HEK293 (cell line): Measurements from ENCODE around the gene POU4F1.

ENCODE experiments used
- CTCF ChIA-PET: fragments of 350-600 bp; formaldehyde crosslinking; extraction: SDS; loops from one replicate; lab custom pipeline; 2021; ENCODE audit warnings: antibody characterized with exemption; lab: Yijun Ruan, JAX
- POLR2A ChIA-PET: fragments of 300-600 bp; formaldehyde crosslinking; extraction: SDS; loops from one replicate; lab custom pipeline; 2020; ENCODE audit warnings: antibody characterized with exemption, inconsistent platforms; lab: Yijun Ruan, JAX
- H3K27ac ChIP-seq: fragments of 200-500 bp; sonication (Bioruptor generic); 2 replicates; pipeline ENCODE4 v1.5.1; 2014; ENCODE audit warnings: low read depth, low read length, control low read depth, inconsistent platforms; ENCODE audit errors: extremely low read depth
- H3K36me3 ChIP-seq, 2 experiments: fragments of 200-500 bp in 1 of 2; sonication (Bioruptor generic) in 1 of 2; 1 replicate in 1 of 2; 2 replicates in 1 of 2; pipeline ENCODE4 v1.5.1; 2014 to 2017; ENCODE audit warnings: inconsistent platforms in 2 of 2, low read length in 2 of 2; ENCODE audit not compliant: control insufficient read depth in 2 of 2, insufficient read depth in 1 of 2
- H3K4me1 ChIP-seq: fragments of 200-500 bp; sonication (Bioruptor generic); 2 replicates; pipeline ENCODE4 v1.5.1; 2014; ENCODE audit warnings: mild to moderate bottlenecking, low read length, inconsistent platforms; ENCODE audit not compliant: control insufficient read depth, insufficient read depth
- H3K4me3 ChIP-seq: 2 replicates; pipeline ENCODE4 v1.5.1; 2011; ENCODE audit warnings: low read depth, mild to moderate bottlenecking, control low read depth, low read length, moderate library complexity
- H3K9me3 ChIP-seq: fragments of 200-500 bp; sonication (Bioruptor generic); 2 replicates; pipeline ENCODE4 v1.5.1; 2014; ENCODE audit warnings: low read depth, low read length, inconsistent platforms; ENCODE audit not compliant: control insufficient read depth, insufficient read depth
- BCL11B ChIP-seq: fragments of 450-650 bp; formaldehyde crosslinking; IDR thresholded peaks from 2 replicates; pipeline ENCODE4 v1.5.1; 2016; ENCODE audit warnings: low read depth, missing biosample characterization, missing genetic modification characterization
- FEZF1 ChIP-seq: fragments of 450-650 bp; formaldehyde crosslinking; IDR thresholded peaks from 2 replicates; pipeline ENCODE4 v1.5.1; 2016; ENCODE audit warnings: missing biosample characterization, missing genetic modification characterization
- GLI2 ChIP-seq: fragments of 450-650 bp; formaldehyde crosslinking; IDR thresholded peaks from 2 replicates; pipeline ENCODE4; 2017; ENCODE audit warnings: missing biosample characterization, missing genetic modification characterization, low read depth, borderline replicate concordance
- GLIS1 ChIP-seq: fragments of 450-650 bp; formaldehyde crosslinking; IDR thresholded peaks from 2 replicates; pipeline ENCODE4 v1.5.1; 2016; ENCODE audit warnings: missing biosample characterization, missing genetic modification characterization
- HIC1 ChIP-seq: fragments of 450-650 bp; formaldehyde crosslinking; IDR thresholded peaks from 2 replicates; pipeline ENCODE4 v1.5.1; 2016; ENCODE audit warnings: missing biosample characterization, missing genetic modification characterization
- OSR2 ChIP-seq: fragments of 450-650 bp; formaldehyde crosslinking; IDR thresholded peaks from 2 replicates; pipeline ENCODE4 v1.5.1; 2016; ENCODE audit warnings: missing biosample characterization, missing genetic modification characterization
- PRDM10 ChIP-seq: fragments of 450-650 bp; formaldehyde crosslinking; IDR thresholded peaks from 2 replicates; pipeline ENCODE4 v1.5.1; 2016; ENCODE audit warnings: missing biosample characterization, missing genetic modification characterization
- PRDM6 ChIP-seq: fragments of 450-650 bp; formaldehyde crosslinking; IDR thresholded peaks from 2 replicates; pipeline ENCODE4 v1.5.1; 2017; ENCODE audit warnings: missing biosample characterization, missing genetic modification characterization
- TRIM28 ChIP-seq: IDR thresholded peaks from 2 replicates; pipeline ENCODE4 v1.6.1; 2011; ENCODE audit warnings: low read length, control low read depth, borderline replicate concordance
- ZBTB17 ChIP-seq: fragments of 450-650 bp; formaldehyde crosslinking; IDR thresholded peaks from 2 replicates; pipeline ENCODE4 v1.5.1; 2016; ENCODE audit warnings: missing biosample characterization, missing genetic modification characterization
- ZBTB44 ChIP-seq: fragments of 450-650 bp; IDR thresholded peaks from 2 replicates; pipeline ENCODE4 v1.5.1; 2018; ENCODE audit warnings: missing biosample characterization, mild to moderate bottlenecking, missing genetic modification characterization
- ZNF398 ChIP-seq: fragments of 450-650 bp; formaldehyde crosslinking; IDR thresholded peaks from 2 replicates; pipeline ENCODE4 v1.5.1; 2017; ENCODE audit warnings: missing biosample characterization, missing genetic modification characterization
- ZNF621 ChIP-seq: fragments of 450-650 bp; formaldehyde crosslinking; IDR thresholded peaks from 2 replicates; pipeline ENCODE4 v1.5.1; 2017; ENCODE audit warnings: missing biosample characterization, missing genetic modification characterization
- ZSCAN18 ChIP-seq: fragments of 450-650 bp; formaldehyde crosslinking; IDR thresholded peaks from 2 replicates; pipeline ENCODE4 v1.5.1; 2016; ENCODE audit warnings: missing biosample characterization, missing genetic modification characterization
- ZSCAN30 ChIP-seq: fragments of 450-650 bp; IDR thresholded peaks from 2 replicates; pipeline ENCODE4 v1.5.1; 2018; ENCODE audit warnings: missing biosample characterization, mild to moderate bottlenecking, missing genetic modification characterization, moderate library complexity
- ZXDB ChIP-seq: fragments of 450-650 bp; formaldehyde crosslinking; IDR thresholded peaks from 2 replicates; pipeline ENCODE4 v1.5.1; 2016; ENCODE audit warnings: missing biosample characterization, missing genetic modification characterization

Gene POU4F1

GRCh38 chr13:78610381-78610883 lies 7.1 kb upstream of the POU4F1 start:
- Histone ChIP-seq H3K4me1 (no peaks in the 10 kb centered on the region), H3K36me3 (peaks cover 0 to 18% of the 10 kb centered on the region in 2 experiments; a peak in 1 of 3 replicates), H3K9me3 (no peaks in the 10 kb centered on the region), H3K4me3 (no peak overlapping the region), H3K27ac (no peak overlapping the region)
- ChIA-PET POLR2A (no interaction called here), CTCF (interaction anchor here (0.7 kb wide), 1 partner anchor 37 kb away, joined by 3 read pairs; no protein-coding TSS in a partner anchor)
- TF ChIP-seq TRIM28 (peak; percentile 79), ZBTB17 (peak; percentile 28), FEZF1 (tag by site-specific recombination) (peak; percentile 79), ZXDB (tag by site-specific recombination) (peak; percentile 55; the same call in 1 of the 2 replicates), PRDM10 (peak; percentile 61; the same call in 1 of the 2 replicates), BCL11B (peak; percentile 61; the same call in 1 of the 2 replicates), HIC1 (no peak), OSR2 (tag by site-specific recombination) (peak; percentile 63; the same call in 1 of the 2 replicates), ZBTB44 (peak; percentile 52), PRDM6 (tag by site-specific recombination) (peak; percentile 87), ZNF398 (tag by site-specific recombination) (0 out of 2 replicates have a peak, but pooled peaks have one; percentile 41), ZNF621 (tag by site-specific recombination) (no peak), GLIS1 (tag by site-specific recombination) (peak; percentile 75), GLI2 (tag by site-specific recombination) (no peak), ZSCAN18 (tag by site-specific recombination) (no peak), ZSCAN30 (tag by site-specific recombination) (peak; percentile 57)
